A204.1 (cell line): ENCODE measurements around the gene EPHA7.

Experiments
- FAIRE-seq: peaks from 2 replicates; lab custom pipeline; 2012; peaks lifted over from hg19 to GRCh38; lab: Jason Lieb, UNC

The EPHA7 gene

DNA sequence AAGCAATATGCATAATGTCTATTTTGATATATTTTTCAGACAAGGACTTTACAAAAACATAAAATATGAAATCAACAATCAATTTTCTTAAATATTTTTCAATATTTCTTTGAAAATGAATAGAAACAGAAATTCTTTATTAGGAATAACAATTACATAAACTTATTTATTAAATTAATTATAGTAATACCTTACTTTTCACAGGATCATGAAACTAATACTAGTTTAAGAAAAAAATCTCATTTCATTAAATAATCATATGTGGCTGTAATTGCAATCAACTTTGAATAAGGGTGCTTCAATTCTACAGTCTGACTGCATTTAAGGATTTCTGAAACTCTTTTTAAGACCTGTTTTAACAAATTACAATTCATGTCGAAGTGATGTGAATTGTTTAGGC lies 26.6 kb downstream of the EPHA7 start:
- FAIRE-seq, result peak; percentile 92

DNA sequence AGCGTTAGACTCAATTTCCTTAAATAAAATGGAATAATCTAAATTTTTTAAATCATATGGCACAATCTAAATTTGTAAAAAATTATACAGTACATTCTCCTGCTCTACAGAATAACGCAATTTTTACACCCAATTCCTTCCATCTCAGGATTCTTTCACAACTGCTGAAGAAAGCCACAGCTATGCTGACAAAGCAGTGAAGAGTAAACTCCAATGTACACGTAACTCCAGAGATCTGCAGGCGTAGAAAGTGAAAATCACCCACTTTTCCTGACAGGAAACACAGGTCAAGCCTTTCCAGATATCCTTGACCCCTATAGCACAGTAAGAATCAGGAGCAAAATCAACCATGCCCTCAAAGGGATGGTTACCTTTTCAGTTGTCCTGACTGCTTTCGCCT lies 27.4 kb downstream of the EPHA7 start:
- no peak for FAIRE-seq

DNA sequence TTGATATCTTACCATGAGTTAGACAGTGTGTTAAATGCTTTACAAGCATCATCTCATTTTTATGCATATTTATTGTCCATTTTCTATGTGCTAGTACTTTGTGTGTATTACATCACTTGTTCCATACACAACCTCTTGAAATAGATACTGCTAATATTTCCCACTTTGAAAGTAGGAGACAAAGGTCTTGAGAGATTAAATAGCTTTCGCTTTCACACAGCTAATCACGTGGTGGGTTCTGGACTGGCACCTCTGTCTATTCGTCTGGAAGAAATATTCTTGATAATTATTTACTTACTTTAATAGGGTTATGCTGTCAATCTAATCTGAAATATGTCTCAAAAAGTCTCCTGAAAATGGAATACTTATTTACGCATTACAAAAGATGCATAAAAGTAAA lies 30.2 kb downstream of the EPHA7 start:
- FAIRE-seq, result no peak

DNA sequence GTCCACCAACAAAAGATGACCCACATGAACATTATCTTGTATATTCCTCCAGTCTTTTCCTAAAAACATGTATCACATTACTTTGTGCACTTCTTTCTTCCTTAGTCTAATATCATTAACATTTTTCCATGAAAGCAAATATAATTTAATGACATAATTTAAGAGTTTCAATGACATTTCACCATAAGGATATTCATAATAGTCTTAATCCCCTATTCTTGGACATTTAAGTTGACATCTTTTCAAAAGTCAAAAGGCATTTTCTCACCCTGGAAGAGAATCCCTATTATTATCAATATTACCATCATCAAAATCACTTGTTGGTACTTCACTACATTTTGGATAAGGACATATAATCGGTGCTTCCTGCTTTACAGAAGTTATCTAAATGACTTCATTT lies 31.3 kb downstream of the EPHA7 start:
- FAIRE-seq, result no peak

DNA sequence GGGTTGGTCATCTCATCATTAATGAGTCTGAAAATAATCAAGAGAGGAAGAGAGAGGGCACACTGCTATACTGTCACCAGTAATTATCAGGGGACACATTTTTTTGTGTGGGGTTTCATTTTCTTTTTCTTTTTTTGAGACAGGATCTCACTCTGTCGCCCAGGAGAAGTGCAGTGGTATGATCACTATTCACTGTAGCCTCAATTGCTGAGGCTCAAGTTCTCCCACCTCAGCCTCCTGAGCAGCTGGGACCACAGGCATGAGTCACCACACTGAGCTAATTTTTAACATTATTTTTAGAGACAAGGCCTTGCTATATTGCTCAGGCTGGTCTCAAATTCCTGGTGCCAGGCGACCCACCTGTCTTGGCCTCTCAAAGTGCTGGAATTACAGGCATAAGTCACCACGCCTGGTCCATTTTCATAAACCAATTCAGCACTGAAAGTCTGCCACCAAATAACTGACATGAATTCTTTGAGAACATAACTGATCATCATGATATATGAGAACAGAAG lies 43.3 kb downstream of the EPHA7 start:
- no peak for FAIRE-seq

DNA sequence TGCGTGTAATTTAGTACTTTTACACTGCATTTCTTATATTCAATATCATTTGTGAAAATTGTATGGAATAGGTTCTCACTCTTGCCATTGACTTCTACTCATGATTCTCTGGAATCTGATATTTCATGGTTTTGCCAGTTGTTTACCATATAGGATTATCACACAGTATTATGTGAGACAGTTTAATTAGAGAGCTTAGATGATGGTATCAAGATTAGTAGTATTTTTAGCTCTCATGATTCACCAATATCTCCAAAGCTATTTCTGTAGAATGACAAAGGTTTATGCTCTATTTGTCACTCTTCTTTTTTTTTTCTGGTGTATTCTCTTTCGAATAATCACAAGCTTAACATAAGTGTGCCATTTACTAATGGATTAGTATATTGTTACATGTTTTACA lies 45.9 kb downstream of the EPHA7 start:
- no peak for FAIRE-seq

DNA sequence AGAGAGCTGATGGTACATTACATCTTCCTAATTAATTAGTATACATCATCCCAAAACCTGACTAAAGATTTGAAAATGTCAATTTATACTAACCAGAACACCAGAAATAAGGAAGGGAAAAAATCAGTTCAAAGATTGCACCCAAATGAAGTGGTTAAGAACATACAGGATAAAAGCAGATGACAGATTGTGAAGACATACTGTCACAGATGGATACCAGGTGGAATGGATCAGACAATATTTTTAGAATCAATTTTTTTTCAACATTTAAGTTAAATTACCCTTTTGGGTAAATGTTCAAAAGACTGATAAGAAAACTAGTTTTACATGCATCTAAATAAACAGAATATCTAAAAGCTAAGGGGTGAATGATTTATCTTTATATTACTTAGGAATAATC lies 47.6 kb downstream of the EPHA7 start:
- peak; percentile 71 for FAIRE-seq

DNA sequence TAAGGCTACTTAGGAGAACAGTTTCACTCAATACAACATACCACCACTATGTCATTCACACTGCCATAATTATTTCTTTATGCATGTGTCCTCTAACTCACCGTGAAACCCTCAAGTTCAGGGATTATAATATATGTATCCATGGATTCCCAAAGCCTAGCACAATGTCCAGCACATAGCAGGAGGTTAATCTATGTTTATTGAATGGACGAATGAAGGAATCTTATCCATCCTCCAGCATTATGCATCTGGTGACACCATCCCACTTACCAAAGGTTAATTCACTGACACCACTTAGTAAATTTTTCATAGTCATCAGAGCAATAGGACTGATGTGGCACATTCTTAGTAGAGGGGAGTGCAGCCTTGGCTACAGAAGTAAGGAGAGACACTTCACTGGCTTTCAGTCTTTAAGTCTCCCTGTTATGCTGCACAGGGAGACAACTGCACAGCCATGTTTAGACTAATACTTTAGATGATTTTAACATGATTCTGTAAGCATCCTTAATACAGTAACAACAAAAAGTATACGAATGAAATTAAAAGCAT lies 49.7 kb downstream of the EPHA7 start:
- FAIRE-seq, result no peak

DNA sequence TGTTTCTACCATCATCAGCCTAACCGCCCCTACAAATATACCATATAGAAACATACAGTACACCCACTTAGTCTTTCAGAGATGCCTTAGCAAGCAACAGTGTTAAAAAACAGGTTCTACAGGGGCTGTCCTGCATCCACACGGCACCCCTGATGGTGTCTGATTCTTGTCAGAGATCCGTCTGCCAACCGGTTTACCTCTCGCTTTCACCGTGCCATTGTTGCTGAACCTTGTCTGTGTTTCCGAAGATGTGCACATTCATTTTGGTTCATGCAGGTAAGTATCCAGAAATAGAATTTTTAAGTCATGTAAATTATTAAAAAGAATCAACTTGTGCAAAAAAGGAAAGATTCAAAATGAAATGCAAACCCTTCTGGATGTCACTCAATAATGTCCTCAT lies 52.9 kb downstream of the EPHA7 start:
- FAIRE-seq, result no peak

DNA sequence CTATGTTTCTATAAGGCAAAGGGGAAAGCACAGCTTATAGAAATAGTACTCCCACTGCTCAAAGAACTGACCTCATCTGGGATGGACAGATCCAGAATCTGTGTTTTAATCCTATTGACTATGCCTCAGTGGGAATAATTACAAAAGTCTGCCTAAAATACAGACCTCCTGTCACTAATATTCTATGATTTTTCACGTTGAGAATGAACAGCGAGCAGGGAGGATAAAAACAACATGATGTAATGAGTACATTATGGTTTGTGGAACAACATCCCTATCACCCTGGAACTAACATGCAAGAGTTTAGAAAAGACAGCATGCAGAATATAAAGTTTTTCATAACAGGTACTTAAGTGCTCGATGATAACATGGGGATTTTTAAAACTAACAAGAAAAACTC lies 53.9 kb downstream of the EPHA7 start:
- no peak for FAIRE-seq

DNA sequence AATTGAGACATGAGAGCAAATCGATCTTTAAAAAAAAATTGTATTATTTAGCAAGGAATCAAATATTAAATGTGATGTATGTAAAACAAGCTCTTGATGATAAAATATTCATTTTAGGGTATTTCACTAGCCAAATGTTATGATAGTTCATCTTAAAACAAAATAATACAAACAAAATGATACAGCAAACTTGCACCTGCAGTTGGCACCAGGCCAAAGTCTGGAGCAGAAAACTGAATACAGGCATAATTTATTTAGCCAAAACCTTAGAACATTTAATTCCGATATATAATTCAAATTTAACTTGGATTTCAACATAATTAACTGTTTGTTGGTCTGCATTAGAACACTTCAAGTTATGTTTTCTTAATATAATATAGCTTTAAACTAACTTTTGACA lies 60.9 kb downstream of the EPHA7 start:
- peak; percentile 68 for FAIRE-seq

DNA sequence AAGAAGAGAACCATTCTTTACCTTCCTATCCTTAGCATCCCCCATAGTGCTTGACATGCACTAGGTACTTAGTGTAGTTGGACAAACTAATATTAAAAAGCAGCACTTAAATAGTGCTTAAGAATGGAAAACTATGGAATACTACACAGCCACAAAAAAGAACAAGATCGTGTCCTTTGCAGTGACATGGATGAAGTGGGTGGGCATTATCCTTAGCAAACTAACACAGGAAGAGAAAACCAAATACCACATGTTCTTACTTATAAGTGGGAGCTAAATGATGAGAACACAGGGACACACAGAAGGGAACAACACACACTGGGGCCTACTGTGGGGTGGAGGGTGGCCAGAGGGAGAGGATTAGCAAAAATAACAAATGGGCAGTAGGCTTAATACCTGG lies 66.8 kb downstream of the EPHA7 start:
- FAIRE-seq, result no peak

DNA sequence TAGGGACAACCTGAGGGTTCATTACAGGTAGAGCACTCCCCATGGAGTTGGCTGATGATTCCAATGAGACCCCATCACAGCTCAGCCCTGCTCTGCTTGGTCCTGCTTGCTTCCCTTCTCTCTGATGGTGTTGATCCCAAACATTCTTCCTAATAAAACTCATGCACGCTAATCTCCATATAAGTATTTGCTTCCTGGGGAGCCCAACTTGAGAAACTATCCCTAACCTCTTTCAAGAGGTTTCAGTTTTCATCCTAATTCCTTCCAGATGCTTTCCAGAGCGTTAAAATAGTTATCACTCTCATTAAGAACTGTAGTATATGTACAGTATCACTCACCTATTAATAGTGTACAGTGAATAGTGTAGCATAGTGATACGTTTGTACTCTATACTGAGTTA lies 68.1 kb downstream of the EPHA7 start:
- FAIRE-seq, result no peak

DNA sequence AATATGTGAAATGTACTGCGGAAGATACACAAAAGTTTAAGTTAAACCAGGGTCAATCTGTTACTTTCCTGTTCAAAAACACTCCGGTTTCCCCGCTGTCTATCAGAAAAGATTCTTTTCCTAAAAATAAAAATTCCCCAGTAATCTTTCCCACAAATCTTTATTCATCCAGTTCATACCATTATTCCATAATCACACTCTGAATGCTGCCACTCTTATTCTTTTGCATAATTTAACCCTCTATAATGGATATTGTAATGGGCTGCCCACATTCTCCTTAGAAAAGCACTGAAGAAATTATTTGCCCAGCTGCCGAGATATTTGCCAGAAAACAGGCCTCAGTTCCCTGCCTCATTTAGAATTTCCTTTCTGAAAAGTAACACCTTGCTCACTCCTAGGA lies 68.6 kb downstream of the EPHA7 start:
- FAIRE-seq, result no peak

DNA sequence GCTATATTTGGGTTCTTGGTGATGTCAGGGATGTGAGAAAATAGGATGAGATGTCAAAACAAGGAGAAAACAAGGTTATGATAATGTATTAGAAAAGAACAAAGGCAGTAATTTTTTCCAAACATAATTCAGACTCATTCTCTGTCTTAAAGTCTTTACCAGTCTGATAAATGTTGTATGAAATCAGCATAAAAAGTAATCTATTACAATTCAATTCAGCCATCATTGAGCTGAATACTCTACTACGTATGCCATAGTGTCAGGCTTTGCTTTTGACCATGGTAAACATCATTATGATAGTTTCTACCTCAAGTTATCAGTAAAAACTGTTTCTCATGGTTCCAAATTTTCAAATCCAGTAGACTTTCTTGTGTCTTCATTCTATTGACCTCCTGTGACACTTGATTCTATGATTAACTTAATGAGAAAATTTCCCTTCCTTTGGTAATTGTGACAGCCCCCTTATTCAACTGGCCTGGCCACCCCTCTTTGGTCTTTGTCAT lies 75.0 kb downstream of the EPHA7 start:
- no peak for FAIRE-seq

DNA sequence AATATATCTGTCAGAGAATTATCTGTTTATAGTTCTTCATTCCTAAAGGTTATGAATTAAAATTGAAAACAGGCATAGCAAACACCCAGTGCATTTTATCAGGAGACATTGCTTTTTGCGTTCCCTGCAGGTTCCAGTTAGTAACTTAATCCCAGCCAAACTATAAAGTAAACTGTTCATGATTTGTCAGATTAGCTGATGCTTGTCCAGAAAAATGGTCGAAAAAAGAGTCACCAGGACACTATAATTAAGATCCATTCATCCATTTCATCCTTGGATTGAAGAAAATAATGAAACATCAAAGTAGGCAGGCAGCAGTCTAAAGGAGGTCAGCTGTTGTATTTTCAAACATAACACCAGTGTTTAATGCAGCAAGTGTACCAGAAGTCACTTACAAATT lies 75.9 kb downstream of the EPHA7 start:
- FAIRE-seq, result no peak

DNA sequence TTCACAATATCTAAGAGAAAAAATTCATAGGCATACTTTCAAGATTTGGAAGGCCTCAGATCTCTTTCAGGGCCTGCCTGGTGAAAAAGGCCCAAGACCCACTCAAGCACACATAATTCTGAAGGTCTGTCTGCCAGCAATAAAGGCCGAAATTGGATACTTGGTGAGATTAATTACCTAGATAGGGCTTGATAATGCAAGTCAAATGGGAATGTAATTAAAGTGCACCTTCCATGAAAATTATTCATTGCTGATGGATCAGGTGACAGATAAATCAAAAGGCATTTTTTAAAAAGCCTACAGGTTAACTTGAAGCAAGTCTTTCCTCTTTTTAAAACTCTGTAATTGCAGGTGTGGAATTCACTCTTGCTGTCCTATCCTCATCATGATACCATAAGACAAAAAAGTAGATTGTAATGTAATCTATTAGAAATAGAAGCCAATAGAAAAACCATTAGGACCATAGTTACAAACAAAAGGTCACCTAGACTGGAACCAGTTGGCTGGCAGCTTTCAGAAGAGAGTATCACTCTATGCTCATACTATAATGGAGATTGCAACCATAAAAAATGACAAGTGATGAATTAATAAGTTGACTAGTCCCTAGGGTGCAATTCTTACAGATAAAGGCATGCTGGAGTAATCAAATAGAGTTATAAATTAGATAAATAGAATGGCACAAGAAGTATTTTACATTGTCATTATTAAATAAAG lies 77.3 kb downstream of the EPHA7 start:
- no peak for FAIRE-seq

DNA sequence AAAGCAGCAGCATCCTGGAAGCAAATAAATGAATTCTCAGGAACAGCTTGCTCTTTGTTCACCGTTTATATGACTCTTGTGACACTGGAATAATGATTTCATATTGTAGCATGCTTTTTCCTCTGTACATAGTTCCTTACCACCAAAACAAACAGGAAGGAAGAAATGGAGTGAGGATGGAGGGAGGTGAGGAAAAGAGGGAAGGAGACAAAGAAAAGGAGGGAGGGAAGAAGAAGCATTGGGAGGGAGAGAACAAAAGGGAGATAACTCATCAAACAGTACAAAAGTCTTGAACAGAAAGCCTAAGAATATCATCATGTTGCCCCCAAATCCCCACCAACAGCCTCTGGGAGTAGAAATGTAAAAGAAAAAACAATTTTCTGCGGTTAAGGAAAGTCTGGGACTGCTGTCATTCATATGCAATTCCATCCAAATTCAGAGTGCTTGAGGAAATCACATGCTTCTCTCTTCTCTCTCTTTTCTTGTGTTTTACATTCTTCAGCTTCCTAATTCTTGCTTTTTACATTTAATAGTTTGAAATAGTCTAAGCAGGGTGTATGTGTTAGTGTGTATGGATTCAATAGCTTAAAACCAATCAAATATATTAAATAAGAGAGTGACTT lies 81.5 kb downstream of the EPHA7 start:
- FAIRE-seq, result no peak

DNA sequence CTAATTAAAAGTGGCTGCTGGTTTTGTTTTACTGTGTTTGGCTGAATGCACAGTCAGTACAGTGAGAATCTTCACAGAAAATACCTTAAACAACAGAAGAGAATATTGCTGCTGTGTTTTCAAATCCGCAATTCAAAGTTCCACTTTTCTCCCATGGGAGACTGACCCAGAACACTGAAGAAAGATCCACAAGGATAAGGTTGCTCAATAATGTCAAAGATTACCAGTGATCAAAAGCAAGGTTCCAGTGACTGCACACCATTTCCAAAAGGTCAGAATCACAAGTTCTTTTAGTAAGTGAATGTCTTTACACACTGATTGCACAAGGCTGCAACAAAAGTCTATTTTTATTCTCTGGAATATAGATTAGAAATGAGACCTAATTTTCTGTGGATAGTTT lies 82.3 kb downstream of the EPHA7 start:
- no peak for FAIRE-seq

DNA sequence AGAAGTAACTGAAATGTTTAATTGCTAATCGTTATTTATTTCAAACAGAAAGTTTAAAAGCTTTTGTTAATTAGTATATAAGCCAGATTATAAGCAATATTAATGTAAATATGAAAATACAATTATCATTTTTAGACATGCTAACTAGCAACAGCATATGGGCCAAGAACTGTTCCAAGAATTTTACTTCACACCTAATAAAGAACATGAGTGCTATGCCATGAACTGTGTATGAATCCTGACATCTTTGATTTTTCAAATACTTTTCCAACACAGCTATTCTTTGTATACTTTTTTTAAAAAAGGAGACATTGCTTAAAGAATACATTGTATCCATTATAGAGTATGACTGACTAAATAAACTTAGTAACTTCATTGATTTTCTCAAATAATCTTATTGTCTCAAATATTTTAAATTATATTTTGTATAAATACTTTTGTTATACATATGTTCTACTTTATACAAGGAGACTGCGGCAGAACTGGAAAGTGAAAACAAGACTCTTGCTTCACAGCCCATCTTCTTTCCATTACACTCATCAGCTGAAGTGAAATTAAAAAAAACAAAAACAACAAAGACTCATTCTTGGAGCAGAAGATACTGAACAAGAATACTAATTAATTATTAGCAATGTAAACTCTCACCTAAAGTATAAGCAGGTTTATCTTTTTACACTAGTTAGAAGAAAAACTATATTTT lies 89.9 kb downstream of the EPHA7 start:
- no peak for FAIRE-seq

DNA sequence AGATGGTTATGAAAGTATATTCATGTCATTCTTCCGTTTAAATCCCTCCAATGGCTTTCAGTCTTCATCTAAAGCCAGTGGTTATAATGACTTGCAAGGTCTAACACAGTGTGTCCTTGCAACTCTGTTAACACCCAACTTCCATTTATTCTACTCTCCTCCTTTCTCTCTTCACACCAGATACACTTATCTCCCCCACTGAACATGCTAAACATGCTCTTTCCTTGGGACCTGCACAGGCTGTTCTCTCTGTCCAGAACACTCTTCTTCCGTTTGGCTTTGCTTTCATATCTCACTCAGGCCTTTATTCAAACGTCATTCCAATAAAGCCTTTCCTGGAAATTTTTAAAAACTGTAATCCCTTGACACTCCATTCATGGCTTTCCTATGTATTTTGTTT lies 91.5 kb downstream of the EPHA7 start:
- no peak for FAIRE-seq

DNA sequence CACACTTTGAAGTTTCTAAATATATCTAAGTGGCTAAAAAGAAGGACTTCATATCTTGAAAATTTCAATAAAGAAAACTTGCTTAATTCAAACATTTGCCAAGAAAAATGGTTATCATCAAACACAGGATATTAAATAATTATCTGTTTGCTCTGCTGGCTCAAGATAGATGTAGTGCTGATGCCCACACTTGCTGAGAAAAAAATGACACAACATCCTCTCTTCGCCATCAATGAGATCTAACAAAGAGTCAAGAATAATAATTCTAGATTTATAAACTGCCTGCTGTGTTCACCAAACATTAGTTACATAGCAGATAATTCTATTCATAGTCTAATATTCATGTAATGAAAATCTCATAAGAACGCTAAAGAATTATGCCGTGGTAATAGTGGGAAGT lies 93.6 kb downstream of the EPHA7 start:
- FAIRE-seq, result no peak

DNA sequence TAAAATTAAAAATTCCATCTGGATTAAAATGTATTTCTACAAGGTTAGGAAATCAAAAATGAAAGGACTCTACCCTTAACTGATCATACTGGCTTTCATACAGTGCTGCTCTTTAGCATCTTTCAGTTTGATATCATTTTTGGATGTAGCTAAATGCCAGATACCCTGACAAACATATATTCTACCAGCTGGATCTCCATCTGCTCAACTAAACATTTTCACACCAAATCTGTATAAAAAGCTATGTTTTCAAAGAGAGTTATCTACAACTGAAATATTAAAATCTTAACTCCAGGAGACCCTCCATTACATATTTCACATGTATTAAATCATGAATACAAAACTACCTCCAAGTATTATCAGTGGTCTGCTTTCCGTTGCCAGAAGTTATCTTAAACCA lies 95.7 kb downstream of the EPHA7 start:
- FAIRE-seq, result no peak
